HG03196 (cell line): ENCODE results near the gene YKT6.

Source experiments
- ATAC-seq: cut with Tn5 transposase; IDR thresholded peaks from one replicate; pipeline ENCODE4 v1.9.1; 2021; ENCODE audit not compliant: unreplicated experiment

The YKT6 gene

GRCh38 chr7:44217852-44218402 is 17.1 kb downstream of the YKT6 start:
- ATAC-seq = no peak

- no peak for ATAC-seq
Measured at GRCh38 chr7:44218418-44219201, 17.8 kb downstream of the YKT6 start.

- no peak for ATAC-seq
Measured at GRCh38 chr7:44219371-44220045, 18.7 kb downstream of the YKT6 start.

GRCh38 chr7:44220046-44220357 is 19.2 kb downstream of the YKT6 start:
- ATAC-seq = no peak

- ATAC-seq = no peak
Measured at GRCh38 chr7:44220358-44221112, 19.8 kb downstream of the YKT6 start.

GRCh38 chr7:44221231-44221791 is 20.5 kb downstream of the YKT6 start:
- ATAC-seq = no peak

- ATAC-seq = no peak
Measured at GRCh38 chr7:44222074-44222473, 21.3 kb downstream of the YKT6 start.

GRCh38 chr7:44222776-44223261 is 22.0 kb downstream of the YKT6 start:
- no peak for ATAC-seq

GRCh38 chr7:44223362-44224079 is 22.7 kb downstream of the YKT6 start:
- ATAC-seq = no peak

GRCh38 chr7:44224080-44224973 is 23.5 kb downstream of the YKT6 start:
- ATAC-seq = no peak

- ATAC-seq = no peak
Measured at GRCh38 chr7:44224974-44225565, 24.3 kb downstream of the YKT6 start.

GRCh38 chr7:44225566-44226395 is 25.0 kb downstream of the YKT6 start:
- no peak for ATAC-seq

- ATAC-seq = no peak
Measured at GRCh38 chr7:44226396-44226753, 25.6 kb downstream of the YKT6 start.

- no peak for ATAC-seq
Measured at GRCh38 chr7:44227911-44228310, 27.1 kb downstream of the YKT6 start.

GRCh38 chr7:44228571-44229350 is 28.0 kb downstream of the YKT6 start:
- no peak for ATAC-seq

GRCh38 chr7:44229546-44230105 is 28.8 kb downstream of the YKT6 start:
- ATAC-seq = no peak

- no peak for ATAC-seq
Measured at GRCh38 chr7:44230286-44230685, 29.5 kb downstream of the YKT6 start.
